Astrocyte of the cerebellum (primary cell): ENCODE data around the gene BBC3.

Experiments used
- DNase-seq: peaks from one replicate; pipeline ENCODE4 v3.0.0-alpha.2; 2011; ENCODE audit warnings: low read depth
- H3K4me3 ChIP-seq: 2 replicates; pipeline ENCODE4 v1.5.1; 2011; ENCODE audit warnings: mild to moderate bottlenecking, low read depth, low read length, moderate library complexity
- CTCF ChIP-seq: IDR thresholded peaks from 2 replicates; pipeline ENCODE4 v1.5.1; 2012; ENCODE audit warnings: low read length, low read depth, moderate library complexity, mild to moderate bottlenecking; ENCODE audit errors: missing control alignments
- in situ Hi-C: cut with HindIII; loops from 2 replicates; pipeline ENCODE4 v1.10.0; 2017; ENCODE audit warnings: low sequenced_read_pairs

Gene BBC3

GRCh38 chr19:47247308-47247990 lies 16.4 kb upstream of the BBC3 start:
- DNase-seq: peak; percentile 56
- TF ChIP-seq CTCF: peak; percentile 91
- in situ Hi-C loops: no loop called here
- H3K4me3 ChIP-seq: no peak overlapping the region

- peak; percentile 86 for DNase-seq
- peak overlapping the region; percentile 33 for H3K4me3 ChIP-seq
- in situ Hi-C loops: no loop called here
- TF ChIP-seq CTCF: peak; percentile 92
Measured at GRCh38 chr19:47243776-47244547, 13.0 kb upstream of the BBC3 start.

GRCh38 chr19:47243364-47243775 lies 12.4 kb upstream of the BBC3 start:
- in situ Hi-C loops: no loop called here
- TF ChIP-seq CTCF: no peak
- H3K4me3 ChIP-seq: peak overlapping the region; percentile 33
- DNase-seq: no peak

- in situ Hi-C loops: no loop called here
- no peak for DNase-seq
- TF ChIP-seq CTCF: no peak
- H3K4me3 ChIP-seq: no peak overlapping the region
Measured at GRCh38 chr19:47241919-47242577, 11.0 kb upstream of the BBC3 start.

DNA sequence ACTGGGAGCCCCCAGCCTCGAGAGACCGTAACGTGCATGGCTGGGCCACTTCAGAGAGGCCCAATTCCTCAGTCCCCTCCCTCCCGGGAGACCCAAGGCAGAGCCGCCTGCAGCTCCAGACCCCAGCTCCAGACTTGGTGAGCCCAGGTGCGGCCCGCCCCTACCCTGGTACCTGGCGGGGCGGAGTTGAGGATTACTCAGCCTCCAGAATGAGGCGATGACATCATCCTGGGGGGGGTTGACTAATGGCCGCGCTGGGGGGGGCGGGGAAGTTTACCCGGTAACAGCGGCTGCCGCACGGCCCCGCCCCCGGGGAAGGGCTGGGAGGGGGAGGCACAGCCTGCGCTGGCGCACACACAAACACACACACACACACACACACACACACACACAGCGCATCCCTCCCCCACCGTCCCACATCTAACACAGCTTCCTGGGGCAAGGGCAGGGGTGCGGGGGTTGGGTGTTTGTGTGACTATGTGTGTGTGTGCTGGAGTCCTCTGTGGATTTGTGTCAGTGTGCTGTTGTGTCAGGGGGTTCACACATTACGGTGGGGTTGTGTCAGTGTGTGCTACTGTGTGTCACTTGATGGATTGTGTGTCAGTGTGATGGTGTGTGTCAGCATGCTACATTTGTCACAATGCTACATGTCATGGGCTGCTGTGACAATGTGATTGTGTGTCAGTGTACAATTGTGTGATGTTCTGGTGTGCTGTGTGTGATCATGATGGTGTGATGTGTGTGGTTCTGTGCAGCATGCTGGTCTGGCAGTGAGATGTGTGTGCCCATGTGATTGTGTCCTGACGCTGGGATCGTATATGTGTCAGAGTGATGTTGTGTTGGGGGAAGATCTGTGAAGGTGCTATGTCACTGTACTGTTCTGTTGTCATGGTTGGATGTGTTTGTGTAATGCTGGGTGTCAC lies 10.3 kb upstream of the BBC3 start:
- in situ Hi-C loops: no loop called here
- no peak for TF ChIP-seq CTCF
- DNase-seq: no peak
- no peak overlapping the region for H3K4me3 ChIP-seq

DNA sequence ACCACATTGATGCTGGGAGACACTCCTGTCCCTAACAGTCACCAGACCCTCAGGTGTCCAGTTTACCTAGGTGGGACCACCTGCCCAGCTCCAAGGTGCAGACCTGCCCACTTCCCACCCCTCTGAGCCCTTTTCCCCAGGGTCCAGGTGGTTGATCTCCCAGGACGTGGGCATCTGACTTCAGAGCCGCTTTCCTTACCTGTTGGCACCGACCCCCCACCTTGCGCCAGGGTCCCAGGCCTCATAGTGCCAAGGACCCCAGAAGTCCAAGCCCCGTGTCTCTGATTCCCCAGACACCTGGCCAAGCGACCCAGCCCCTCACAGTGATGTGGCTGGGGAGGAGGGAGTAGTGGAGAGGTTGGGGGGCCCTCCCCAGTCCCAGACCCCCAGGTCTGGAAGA lies 9.6 kb upstream of the BBC3 start:
- no peak overlapping the region for H3K4me3 ChIP-seq
- in situ Hi-C loops: no loop called here

More for the DNA sequence above, 9.6 kb upstream of the BBC3 start:
- DNase-seq: no peak
- TF ChIP-seq CTCF: no peak
